ENCODE measurements around the gene SMC6.

Gene SMC6

DNA sequence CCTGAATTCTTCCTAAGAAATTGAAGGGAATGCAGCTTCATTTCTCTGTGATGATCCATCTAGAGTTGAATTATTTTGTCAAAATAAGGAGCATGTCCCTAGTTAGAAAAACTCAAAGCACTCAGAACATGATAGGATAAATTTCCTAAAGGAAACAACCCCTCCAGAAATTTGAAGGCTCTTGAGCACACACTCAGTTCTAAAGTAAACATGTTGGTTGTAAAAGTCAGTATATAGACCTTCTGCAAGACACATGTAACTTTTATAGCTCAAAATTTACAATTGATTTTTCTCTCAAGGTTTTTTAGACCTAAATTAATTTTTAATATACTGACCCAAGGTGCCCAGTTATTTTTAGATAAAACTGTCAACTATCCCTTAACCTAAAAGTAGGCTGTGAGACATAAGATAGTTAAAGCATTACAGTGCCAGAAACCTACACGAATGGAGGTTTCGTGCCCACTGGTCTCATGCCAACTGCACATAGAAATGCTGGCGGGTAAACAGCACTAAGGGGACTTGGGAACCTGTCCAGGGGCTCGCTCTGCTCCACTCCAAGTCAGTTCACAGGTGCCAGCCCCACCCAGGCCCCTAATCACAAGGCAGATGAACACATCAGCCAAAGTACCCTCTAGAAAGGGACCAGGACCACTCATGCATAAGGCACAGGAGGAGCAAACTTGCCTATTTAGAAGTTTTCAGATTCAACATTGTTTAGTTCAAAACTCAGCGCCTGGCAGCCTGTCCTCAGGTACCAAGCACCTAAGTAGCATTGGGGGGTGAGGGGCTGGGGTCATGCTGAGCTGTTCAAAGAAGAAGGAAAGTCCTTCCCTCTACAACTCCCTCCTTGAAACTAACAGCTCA lies 106.5 kb downstream of the SMC6 start:
- no peak for DNase-seq

DNA sequence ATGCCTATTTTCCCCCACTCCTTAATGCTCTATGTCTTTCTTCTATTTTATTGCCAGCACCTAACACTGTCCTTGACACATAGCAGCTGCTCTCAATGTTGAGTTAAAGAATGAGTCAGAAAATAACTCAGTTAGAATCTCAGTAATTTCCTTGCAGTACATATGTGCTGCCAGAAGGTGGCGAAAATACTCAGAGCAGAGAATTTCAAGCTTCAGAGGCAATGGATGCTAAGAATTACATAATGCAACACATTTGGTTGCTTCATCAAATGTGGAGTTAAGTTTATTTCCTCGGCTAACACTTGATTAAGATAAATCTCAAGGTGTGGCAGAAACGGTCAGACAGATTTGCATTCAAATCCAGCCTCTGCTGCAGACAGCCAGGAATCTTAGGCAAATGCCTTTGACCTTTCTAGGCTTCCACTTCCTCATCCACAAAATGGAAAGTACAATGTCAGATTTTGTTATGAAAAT lies 107.5 kb downstream of the SMC6 start:
- peak; percentile 75 for DNase-seq

DNA sequence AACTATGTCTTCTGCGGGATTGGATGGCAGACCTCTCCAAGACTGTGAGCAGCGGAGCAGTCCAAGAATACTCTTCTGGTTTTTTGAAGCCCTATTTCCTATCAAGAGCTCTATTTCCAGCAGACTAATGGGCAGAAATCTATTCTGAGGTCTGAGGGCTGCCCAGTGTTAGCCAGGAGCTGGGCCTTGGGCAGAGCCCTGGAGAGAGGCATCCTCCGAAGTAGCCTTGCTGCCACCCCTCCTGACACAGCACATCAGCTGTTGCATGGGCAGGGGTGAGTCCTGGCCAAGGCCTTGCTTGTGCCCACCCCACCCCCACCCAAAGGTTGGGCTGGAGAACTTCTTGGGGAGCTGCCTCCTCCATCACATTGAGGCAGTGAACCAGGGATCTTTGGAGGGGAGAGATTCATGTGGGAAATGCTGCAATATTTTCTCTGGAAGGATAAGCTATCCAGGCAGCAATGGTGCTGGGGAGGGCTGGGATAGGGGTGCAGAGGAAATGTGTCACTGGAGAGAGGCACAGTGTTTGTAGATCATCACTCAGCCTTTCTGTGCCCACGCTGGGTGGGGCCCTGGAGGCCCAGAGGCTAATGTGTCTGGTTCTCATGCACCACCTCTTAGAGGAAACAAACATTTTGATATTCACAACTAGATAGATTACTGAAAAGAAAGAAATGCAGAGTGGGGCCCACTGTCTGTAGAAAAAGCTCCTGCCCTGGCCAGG lies 108.5 kb downstream of the SMC6 start:
- DNase-seq = no peak

DNA sequence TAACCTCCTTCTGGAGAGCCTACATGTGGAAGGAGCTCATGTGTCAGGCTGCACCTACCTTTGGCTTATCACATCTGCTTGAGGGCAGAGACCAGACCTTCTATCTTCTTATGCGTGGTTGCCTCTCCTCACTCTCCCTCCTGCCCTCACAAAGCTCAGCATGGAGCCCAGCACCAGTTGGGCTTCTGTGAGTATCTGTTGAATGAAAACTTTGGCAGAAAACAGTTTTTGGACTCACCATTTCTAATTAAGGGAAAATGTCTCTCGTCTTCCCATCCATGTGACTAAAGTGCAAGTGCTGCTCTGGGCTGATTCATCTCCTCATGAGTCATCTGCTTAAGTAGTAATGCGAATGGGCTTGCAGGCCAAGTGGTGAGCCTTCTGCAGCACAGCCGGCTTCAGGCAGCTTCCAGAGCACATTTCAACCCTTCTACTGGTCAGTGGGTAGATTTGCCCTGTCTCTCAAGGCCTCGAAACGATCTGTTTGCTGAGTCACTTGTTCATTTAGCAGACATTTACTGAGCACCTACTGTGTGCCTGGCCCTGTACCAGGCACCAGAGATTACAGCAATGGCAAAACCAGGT lies 110.5 kb downstream of the SMC6 start:
- no peak for DNase-seq

DNA sequence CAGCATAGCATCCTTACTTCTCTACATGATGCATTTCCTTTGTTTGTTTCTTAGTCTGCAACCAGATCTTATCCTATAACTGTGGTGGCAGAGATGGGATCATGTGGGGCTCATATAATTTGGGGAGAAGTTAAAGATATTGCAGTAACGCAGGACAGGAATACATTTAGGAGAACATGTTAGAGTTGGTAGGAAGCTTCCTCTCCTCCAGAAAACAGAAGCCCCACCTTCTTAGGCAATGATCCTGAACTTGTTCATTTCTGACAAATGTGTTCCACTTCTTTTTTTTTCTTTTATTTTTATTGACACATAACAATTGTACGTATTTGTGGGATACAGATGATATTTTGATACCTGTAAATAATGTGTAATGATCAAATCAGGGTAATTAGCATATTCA lies 113.2 kb downstream of the SMC6 start:
- no peak for DNase-seq

DNA sequence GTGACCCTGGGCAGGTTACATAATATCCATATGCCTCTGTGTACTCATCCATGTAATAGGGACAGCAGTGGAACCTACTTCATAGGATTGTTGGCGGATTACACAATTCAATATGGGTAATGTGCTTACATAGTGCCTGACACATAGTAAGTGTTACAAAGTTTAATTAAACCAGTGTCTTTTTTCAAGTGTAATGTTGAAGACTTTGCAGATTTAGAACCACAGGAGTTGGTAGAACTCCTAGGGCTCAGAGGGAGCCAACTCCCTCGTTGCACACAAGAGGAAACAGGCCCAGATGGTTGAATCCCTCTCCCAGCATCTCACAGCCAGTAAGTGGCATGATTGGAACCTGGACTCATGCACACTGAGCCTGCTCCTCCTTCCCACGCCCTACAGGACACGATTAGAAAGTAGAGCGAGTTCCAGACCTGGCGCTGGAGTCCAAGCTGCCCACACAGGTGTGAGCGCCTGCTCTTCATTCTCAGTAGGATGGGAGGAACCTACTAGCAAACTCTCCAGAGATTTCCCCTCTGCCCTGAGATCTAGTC lies 115.3 kb downstream of the SMC6 start:
- no peak for DNase-seq

DNA sequence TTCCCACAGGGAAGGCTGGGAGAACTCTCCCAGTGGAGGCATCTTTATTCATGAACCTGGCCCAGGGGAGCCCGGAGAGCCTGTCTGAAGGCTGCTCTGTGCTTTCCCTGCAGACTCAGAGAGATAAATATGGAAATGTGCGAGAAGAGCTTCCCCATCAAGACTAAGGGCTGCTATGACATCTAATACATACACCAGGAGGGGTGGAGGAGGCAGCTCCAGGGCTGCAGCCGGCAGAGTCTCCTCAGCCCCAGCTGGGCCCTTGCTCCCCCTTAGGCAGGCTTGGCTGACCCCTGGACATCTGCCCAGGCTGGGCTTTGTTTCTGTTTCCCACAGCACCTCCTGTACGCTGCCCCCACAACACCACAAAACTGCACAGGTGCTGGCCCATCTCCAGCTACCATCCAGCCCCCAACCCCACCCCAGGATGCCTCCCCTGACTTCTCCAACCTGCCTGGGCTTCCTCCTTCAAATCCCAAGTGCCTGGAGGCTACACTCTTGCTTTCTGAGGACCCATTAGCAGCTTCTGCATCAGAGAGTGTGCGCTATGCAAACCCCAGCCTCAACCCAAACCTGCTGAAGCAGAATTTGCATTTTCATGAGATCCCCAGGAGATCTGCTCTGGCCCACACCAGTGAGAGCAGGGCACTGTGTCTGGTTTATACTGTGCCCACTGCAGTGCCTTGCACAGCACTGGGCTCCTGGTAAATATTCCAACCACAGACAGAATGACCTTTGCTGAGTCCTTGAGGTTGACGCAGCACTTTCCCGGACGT lies 116.3 kb downstream of the SMC6 start:
- no peak for DNase-seq

DNA sequence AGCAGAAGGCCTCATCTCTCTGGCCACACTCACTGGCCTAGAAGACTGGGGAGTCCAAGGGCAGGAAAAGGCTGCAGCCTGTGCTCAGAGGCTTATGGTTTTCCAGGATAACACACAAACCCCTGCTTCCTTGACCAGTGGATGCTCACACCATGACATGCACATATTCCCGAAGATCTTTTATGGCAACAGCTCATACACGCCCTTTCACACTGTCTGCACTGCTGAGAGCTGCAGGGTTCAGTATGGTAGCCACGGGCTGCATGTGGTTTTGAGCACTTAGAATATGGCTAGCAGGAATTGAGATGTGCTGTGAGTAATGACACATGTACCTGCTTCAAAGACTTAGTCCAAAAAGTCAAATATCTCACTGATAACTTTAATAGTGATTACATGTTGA lies 117.4 kb downstream of the SMC6 start:
- no peak for DNase-seq

DNA sequence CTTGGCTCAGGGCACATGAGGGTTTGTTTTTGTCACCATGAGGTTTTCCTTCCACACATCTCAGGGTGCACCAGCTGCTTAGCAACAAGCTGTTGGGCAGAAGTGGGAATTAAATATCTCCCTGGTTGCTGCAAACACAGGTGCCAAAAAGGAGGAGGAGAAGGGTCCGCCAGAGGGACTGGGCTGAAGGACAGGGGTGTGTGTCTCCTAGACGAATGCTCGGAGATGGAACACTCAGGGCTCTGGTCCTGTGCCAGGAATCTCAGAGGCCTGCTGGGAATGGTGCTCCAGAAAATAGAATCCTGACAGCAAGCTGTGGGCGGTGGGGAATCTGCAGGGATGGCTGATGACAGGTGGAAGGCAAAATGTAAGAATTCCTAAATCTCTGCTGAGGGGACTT lies 118.6 kb downstream of the SMC6 start:
- no peak for DNase-seq

DNA sequence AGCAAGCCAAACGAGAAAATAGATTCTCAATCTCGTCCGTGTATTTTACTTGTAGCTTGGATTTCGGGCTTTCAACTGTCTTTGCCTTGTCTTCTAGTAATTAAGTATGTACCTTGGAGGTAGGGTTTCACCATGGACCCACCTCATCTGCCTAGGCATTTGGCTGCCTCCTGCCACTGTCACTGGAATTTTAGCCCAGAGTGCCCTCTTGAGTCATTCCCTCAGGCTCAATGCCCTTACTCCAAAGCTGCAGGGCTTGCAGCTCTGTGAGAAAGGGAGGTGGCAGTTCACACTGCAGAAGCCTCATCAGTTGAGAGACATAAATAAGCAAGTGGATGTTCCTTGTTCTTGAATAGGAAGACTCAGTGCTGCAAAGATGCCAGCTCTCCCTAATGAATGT lies 123.5 kb downstream of the SMC6 start:
- DNase-seq = no peak

DNA sequence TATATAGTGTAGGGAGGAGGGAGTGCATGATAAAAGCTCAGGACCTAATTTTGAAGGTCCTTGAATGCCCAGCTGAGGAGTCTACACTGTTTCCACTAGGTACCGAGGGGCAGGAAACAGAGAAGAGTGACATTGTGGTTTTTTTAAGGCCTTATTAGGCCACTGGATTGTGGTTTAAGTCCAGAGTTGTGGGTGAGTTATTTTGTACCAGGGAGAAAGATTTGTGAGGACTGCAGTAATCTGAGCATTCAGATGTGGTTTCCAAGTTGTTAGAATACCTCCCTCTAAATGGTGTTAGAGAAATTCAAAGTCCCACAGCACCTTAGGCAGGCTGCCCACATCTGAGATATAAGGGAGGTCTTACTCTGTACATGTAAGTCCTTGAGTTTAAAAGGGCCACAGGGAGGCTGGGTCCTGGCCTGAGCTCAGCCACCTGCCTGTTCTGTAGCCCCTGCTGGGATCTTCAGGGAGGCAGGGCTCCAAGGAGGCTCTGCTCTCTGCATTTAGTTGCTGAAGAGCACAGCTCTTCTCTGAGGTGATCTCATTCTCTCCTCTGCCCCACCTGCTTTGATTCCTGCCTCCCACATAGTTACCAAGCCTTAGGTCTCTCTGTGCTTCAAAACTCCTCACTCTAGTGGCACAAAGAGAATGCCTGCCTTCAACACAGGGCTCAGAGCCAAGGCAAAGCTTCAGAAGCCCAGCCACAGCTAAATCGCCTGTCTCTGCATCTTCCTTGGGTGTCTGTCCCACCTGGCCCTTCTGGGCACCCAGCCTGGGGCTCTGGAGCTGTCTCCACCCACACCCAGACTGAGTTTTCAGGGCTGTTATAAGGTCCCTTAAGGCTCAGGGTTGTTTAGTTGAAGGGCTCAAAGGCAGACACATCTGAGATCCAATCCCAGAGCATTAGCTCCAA lies 125.0 kb downstream of the SMC6 start:
- DNase-seq = no peak

DNA sequence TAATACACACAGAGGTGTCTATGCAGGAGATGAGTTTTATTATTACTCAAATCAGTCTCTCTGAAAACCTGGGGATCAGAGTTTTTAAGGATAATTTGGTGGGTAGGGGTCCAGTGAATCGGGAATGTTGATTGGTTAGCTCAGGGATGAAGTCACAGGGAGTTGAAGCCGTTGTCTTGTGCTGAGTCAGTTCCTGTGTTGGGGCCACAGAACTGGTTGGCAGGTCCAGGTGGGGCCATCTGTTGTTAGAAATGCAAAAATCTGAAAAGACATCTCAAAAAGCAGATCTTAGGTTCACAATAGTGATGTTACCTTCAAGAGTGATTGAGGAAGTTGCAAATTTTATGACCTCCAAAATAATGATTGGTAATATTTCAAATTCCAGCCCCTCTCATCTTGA lies 126.2 kb downstream of the SMC6 start:
- DNase-seq = no peak

DNA sequence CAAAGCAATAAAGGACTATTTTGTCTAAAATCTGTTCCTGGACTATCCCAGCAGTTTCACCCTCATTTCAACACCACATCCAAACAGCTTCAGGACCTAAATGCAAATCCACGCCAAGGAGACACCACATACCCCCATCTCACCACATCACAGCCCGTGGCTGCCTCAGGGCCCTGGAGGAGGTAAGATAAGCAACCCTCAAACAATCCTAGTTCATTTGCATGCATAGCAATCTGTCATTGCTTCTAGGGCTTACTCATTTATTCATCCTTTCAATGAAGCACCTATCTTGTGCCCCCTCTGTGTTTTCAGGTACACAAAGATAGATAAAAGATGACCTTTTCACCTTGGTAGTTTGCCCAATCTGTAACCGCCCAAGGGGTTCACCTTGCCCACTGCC lies 126.6 kb downstream of the SMC6 start:
- peak; percentile 7 for DNase-seq

DNA sequence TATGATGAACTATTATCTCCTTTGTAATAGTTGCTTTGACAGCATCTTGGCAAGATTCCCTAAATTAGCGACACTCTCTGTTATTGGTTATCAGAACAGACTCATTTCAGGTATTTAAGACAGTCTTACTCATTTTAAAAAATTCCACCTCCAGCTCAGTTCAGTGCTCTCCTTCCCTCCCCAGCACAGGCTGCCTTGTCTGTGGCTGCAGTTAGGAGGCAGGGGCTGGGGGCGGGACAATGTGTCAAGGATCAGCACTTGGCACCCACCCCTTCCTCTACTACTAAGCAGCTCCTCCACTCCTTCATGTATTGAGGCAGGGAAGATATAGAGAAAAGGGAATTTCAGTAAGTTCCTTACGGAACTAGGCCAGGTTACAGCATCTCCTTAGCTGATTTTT lies 128.2 kb downstream of the SMC6 start:
- DNase-seq = no peak

DNA sequence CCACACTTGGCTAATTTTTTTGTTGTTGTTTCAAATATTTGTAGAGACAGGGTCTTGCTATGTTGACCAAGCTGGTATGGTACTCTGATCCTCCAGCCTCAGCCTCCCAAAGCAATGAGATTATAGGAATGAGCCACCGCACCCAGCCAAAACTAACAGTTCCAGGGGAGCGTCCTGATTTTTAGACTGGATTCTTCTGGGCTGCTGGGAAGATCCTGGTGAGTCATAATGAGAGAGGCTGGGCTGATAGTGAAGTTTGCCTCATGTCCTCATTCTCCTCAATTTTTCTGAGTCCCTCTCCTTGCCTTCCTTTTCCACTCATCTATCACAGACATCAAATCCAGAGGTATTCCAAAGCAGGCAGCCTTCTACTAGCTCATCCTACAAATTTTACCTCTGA lies 131.8 kb downstream of the SMC6 start:
- no peak for DNase-seq

DNA sequence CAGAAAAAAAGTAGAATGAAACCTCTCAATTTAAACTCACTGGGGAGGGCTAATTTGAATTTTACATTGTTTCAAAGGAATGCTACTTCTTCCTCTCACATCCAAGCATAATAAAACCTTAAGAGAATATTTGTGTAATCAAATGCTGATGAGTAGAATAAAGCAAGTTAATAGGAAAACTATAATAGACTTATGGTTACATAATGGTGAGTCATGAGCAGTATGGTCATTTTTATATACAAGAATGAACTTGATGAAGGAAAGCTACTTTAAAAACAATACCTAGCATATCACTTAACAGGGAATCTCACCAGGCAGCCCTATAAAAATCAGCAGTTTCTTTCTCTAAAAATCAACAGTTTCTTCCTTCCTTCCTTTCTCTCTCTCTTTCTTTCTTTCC lies 132.8 kb downstream of the SMC6 start:
- no peak for DNase-seq

DNA sequence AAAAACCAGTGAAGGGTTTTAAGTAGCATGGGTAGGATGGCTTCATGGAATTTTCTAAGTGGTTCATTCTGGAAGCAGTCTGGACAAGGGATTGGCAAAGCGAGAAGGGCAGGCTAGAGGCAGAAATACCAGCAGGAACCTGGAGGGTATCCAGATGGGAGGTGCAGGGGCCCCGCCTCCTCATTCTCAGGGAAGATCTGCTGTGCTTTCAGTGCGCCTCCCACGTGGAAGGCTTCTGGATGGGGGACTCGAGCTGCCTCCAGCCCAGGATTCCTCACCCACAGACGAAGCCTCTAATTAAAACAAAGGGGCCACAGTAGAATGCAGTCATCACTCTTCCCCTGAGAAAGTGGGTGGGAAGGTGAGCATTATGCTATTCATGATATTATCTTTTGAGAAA lies 133.3 kb downstream of the SMC6 start:
- DNase-seq = no peak

DNA sequence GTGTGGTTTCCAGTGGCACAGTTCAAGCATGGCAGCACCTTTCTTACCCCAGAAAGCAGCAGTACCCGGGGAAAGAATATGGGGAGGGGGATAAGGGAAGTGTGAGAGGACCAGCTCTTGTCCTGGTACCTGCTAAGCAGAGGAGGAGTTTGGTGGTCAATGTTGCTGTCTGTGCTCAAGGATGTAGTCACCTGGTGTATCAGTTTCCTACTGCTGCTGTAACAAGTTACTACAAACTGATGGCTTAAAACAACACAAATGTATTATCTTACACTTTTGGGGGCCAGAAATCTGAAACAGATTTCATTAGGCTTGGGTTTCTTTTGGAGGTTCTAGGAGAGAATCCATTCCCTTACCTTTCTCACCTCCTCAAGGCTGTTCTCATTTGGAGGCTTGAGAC lies 135.7 kb downstream of the SMC6 start:
- DNase-seq = no peak

DNA sequence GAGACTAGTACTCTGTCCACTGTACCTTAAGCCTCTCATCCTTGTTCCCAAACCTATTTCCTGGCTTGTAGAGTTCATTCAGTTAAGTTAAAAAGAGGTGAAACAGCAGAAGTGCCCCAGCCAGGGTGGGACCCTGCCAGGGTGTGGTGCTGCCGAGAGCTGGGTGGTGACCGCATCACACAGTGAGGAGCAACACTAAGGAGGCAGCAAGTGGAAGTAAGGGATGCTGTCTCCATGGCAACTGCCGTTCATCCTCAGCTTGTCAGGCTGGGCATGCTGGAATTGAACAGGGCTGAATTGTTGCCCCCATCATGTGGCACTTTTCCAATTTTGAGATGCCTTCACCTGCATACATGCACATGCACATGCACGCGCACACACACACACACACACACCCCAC lies 136.1 kb downstream of the SMC6 start:
- DNase-seq = no peak

DNA sequence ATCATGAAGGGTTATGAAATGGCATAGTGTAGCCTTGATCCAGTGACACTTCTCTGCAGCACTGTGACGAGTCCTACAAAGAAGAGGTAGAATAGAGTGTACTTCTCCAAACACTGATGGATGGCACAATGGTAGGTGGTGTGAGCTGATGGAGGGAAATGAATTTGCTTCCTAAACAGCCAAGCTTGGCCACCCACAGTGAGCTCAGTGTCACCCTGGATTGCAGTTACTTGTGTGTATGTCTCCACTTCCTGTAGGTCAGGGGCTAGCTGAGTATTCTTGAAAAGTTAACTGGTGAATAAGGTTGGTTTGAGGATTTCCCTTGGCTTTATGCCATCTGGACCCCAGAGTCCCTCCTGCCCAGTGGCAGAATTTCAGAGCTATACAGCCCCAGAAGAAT lies 137.2 kb downstream of the SMC6 start:
- DNase-seq = no peak

DNA sequence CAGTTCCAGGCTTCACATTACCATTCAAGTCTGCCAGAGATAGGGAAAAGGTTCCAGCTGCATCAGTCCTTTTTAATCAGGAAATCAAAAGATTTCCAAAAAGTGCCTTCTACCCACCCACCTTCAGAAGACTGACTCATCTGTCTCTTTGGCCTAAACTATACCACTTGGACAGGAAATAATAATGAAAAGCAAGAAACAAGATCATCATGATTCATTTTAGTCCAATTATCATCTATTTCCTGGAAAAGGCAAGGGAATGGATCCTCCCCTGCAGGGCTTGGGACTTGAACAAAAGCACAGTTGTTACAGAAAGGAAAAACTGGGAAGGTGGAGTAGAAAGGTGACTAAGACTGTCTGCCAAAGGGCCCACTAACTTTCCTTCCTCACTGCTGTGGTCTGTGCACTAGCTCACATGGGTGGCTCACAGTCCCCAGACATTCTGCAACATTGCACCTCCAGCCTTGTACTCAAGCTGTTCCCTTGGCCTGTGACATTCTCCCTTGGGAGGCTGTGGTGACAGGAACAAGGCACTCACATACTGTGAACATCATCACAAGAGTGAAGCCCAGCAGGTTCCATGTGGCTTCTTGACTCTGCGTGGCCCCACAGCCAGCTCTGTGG lies 137.8 kb downstream of the SMC6 start:
- DNase-seq = no peak

Data from hematopoietic multipotent progenitor cell treated with erythropoietin and hydrocortisone succinate and interleukin-3 and kit ligand, for 6 days (in vitro differentiated cells).